ENCODE data around the gene SEPHS1. TPM values are rescaled to one million over a fixed set of nuclear protein-coding genes. Genes with fewer than 3 reads are reported as not detected.

The SEPHS1 gene
- total and polyA plus RNA-seq, 2 donors (not counting 3 experiments of a cell fraction or from before 2014, with no cell fraction given), result 40.6 to 55.4 TPM

GRCh38 chr10:13347043-13347499 lies 1.0 kb downstream of the SEPHS1 start:
- POLR2A ChIA-PET, result no interaction called here
- intact Hi-C loops (cut with micrococcal nuclease), result loop anchor here (5.0 kb wide), 1 partner anchor 180 kb away; the partner anchor contains the start of gene BEND7

More at GRCh38 chr10:13347043-13347499, 1.0 kb downstream of the SEPHS1 start:
- no peak for FAIRE-seq
- CTCF ChIA-PET, result no interaction called here
- BruUV-seq (replicated peaks), result no TSS peak
- Histone ChIP-seq H3K79me2 (ENCODE audit: control insufficient read depth, insufficient read depth, low read length) (peaks cover 42% of the 10 kb centered on the region), H3K36me3 (ENCODE audit: control insufficient read depth in 2 of 2, extremely low read depth in 1 of 2, insufficient read depth in 2 of 2, low read length in 2 of 2) (peaks cover 0 to 2% of the 10 kb centered on the region in 2 experiments), H3K9me1 (replicated peaks; ENCODE audit: control insufficient read depth, extremely low read depth, insufficient read depth, low read length) (no peaks in the 10 kb centered on the region), H3K9me3 (replicated peaks; ENCODE audit: control insufficient read depth, insufficient read depth, low read length) (no peaks in the 10 kb centered on the region), H2AFZ (ENCODE audit: low read depth, low read length) (no peak overlapping the region), H3K27ac (ENCODE audit: insufficient read depth, low read depth, low read length) (peak overlapping the region; percentile 65), H3K27me3 (ENCODE audit: control insufficient read depth in 2 of 2, insufficient read depth in 2 of 2, low read length in 2 of 2) (peaks cover 18 to 24% of the 10 kb centered on the region in 2 experiments), H3K4me2 (ENCODE audit: insufficient read depth, low read length) (peak overlapping the region; percentile 84), H3K4me1 (ENCODE audit: control insufficient read depth, extremely low read depth, insufficient read depth, low read length) (peaks cover 24% of the 10 kb centered on the region), H3K4me3 (replicated peaks in 1 of 3; ENCODE audit: insufficient read depth in 1 of 3, low read depth in 1 of 3, low read length in 3 of 3) (peak overlapping the region; percentile 40 to 84 (median 82)), H4K20me1 (replicated peaks; ENCODE audit: control insufficient read depth, extremely low read depth, insufficient read depth, low read length) (no peaks in the 10 kb centered on the region), H3K9ac (replicated peaks; ENCODE audit: extremely low read depth, insufficient read depth, low read length) (peak overlapping the region; percentile 87)
- peak; percentile 39 for DNase-seq (ENCODE audit: low read depth, low spot score)
- dilution Hi-C loops (cut with MboI; ENCODE audit: extremely low pct_ligation_motif_present, low sequenced_read_pairs), result no loop called here
- TF ChIP-seq POLR2AphosphoS5 (IDR thresholded peaks at IDR 0.05; ENCODE audit: insufficient read depth, low read depth, low read length), result no peak
- no peak for TF ChIP-seq EZH2 (IDR thresholded peaks at IDR 0.05; ENCODE audit: borderline replicate concordance, low read depth, low read length, severe bottlenecking)
- TF ChIP-seq MYC (IDR thresholded peaks at IDR 0.05; ENCODE audit: low read depth, low read length), result no peak
- TF ChIP-seq GATA2 (IDR thresholded peaks at IDR 0.05; ENCODE audit: insufficient read depth, insufficient read length, low read depth, low read length), result no peak
- TF ChIP-seq, protein P1, sequence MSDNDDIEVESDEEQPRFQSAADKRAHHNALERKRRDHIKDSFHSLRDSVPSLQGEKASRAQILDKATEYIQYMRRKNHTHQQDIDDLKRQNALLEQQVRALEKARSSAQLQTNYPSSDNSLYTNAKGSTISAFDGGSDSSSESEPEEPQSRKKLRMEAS (IDR thresholded peaks at IDR 0.05; ENCODE audit: insufficient read depth, insufficient read length), result no peak
- TF ChIP-seq FOS (IDR thresholded peaks at IDR 0.05; ENCODE audit: borderline replicate concordance, insufficient read depth, low read length), result no peak
- TF ChIP-seq JUN (IDR thresholded peaks at IDR 0.05; ENCODE audit: borderline replicate concordance, insufficient read depth, insufficient read length, low read depth), result no peak
- TF ChIP-seq, protein P2, sequence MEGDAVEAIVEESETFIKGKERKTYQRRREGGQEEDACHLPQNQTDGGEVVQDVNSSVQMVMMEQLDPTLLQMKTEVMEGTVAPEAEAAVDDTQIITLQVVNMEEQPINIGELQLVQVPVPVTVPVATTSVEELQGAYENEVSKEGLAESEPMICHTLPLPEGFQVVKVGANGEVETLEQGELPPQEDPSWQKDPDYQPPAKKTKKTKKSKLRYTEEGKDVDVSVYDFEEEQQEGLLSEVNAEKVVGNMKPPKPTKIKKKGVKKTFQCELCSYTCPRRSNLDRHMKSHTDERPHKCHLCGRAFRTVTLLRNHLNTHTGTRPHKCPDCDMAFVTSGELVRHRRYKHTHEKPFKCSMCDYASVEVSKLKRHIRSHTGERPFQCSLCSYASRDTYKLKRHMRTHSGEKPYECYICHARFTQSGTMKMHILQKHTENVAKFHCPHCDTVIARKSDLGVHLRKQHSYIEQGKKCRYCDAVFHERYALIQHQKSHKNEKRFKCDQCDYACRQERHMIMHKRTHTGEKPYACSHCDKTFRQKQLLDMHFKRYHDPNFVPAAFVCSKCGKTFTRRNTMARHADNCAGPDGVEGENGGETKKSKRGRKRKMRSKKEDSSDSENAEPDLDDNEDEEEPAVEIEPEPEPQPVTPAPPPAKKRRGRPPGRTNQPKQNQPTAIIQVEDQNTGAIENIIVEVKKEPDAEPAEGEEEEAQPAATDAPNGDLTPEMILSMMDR (IDR thresholded peaks at IDR 0.05; ENCODE audit: extremely low read depth in 1 of 2, insufficient read depth in 1 of 2, low read depth in 1 of 2, low read length in 2 of 2), result no peak
- TF ChIP-seq POLR2A (IDR thresholded peaks at IDR 0.05; ENCODE audit: low read depth, low read length), result no peak

All from endothelial cell of umbilical vein (primary cell).